NOMO-1 (cell line): Measurements from ENCODE around the gene PDE3B.
"Not testable (repeated sequence)": the region's sequence is repeated elsewhere in the genome, so short reads cannot be mapped to it uniquely, and the experiment has no call there.

ENCODE experiments used
- DNase-seq, 2 experiments: peaks; one replicate each; lab custom pipeline; 2025; ENCODE audit not compliant: unreplicated experiment in 2 of 2; lab: John Stamatoyannopoulos, UW

The PDE3B gene

GRCh38 chr11:14875163-14875562 is 231.6 kb downstream of the PDE3B start:
- DNase-seq: no peak

- DNase-seq: no peak
Measured at GRCh38 chr11:14881576-14882193, 238.1 kb downstream of the PDE3B start.

DNA sequence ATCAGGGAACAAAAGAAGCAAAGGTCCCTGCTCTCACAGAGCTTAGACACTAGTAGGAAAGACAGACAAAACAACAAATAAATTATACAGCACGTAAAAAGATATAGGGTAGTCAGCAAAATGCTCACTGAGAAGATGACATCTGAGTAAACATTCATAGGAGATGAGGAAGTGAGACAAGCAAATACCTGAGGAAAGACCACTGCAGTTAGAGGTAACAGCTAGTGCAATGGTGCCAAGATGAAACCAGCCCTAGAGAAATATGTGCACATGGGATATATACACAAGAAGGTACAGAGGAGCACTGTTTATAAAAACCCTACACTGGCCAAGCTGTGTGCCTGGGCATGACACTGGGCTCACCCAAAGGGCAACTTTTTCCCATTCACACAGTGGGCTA is 238.6 kb downstream of the PDE3B start:
- DNase-seq: no peak

- DNase-seq: not testable (repeated sequence)
Measured at GRCh38 chr11:14883683-14884082, 240.1 kb downstream of the PDE3B start.

DNA sequence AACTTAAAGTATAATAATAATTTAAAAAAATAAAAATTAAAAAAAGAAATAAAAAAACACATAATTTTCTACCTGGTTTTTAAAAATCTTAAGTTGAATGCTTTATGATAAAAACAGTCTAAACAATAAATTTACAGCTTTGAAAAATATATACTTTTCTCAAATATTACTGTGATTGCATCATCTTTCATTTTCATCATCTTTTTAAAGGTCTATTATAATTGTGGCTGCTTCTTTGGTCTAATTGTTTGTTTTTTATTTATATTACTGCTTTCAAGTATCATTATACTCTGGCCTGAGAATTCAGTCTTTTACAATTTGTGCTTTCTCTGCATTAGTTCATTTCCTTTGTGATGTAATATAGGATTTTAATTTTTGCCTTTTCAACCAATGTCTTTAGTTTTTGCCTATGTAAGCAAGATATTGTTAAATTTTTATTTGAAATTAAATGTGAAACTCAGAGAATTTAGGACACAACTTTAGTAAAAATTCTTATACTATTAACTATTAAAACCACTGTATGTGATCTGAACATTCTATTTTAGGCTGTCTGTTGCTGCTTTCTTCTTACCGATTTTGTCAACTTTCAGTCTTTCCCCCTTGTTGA is 241.2 kb downstream of the PDE3B start:
- DNase-seq: no peak

GRCh38 chr11:14886513-14886912 is 242.9 kb downstream of the PDE3B start:
- DNase-seq: no peak

GRCh38 chr11:14891143-14892035 is 247.8 kb downstream of the PDE3B start:
- DNase-seq: peak; percentile 85 to 89

DNA sequence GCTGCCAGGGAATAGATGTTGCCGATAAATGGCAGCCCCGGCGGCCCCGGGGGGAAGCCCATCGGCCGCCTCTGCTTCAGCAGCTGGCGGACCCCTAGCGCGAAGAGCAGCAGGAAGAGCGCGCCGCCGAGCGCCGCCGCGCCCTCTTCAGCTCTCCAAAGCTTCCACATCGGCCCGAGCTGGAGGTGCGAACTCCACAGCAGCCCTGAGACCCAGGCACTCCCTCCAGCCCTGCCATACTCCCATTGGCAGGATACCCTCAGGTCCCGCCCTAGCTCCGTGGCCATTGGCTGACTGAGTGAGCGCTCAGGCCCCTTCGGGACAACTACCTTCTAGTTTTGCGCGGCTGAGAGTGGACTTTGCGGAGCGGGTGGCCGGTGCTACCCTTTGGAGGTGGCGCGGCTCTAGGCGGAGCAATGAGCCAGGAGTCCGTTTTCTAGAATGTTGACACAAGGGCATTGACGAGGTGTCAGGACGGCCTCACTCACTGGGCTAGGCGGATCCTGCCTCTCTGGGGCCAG is 248.5 kb downstream of the PDE3B start, which contains the start of gene CYP2R1:
Gene CYP2R1, minus strand, starts transcription at position 196 of the 521 bp plus-strand sequence. Its CDS starts 26 bp downstream, at position 170.
- peak; percentile 96 to 97 for DNase-seq

- no peak for DNase-seq
Measured at GRCh38 chr11:14892577-14892976, 249.0 kb downstream of the PDE3B start.

DNA sequence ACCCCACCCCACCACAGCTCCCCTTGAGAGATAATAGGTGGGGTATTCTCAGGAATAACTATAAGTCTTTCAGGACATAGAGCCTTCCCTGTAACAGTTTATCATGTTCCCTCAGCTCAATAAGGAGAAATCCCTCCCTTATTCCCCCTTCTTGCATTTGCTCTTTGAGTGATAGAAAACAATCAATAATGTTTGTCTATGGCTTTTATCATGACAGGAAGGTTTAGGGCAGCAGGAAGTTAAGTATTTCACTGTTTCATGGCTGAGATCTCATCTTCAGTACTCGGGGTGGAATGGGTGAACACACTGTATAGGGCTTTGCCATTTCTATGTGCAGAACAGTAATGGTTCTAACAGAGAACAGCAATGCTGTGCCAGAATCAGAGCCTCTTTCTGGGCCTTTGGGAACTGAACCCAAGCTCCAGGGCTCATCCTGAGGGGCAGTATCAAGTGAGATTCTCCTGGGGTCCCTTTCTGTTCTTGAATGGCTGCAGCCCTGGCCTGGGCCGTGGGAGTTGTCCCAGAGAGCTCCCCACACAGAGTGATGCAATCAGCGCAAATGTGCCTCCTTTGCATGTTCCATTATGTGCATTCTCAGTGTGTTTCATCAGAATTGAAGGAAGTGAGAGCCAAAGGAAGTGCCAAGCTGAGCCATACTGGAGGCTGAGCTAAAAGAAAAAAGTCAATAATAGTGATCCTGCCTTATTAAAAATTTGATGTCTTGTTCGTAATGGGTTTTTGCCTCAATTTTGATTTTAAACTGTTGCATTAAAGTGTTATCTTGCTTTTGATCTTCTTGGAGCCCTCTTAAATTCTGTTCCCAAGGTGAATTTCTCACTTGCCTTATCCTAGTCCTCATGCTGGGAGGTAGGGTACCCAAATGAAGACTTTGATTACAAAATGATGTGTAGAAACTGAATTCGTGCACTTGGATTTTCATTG is 251.3 kb downstream of the PDE3B start:
- peak; percentile 88 to 92 for DNase-seq

DNA sequence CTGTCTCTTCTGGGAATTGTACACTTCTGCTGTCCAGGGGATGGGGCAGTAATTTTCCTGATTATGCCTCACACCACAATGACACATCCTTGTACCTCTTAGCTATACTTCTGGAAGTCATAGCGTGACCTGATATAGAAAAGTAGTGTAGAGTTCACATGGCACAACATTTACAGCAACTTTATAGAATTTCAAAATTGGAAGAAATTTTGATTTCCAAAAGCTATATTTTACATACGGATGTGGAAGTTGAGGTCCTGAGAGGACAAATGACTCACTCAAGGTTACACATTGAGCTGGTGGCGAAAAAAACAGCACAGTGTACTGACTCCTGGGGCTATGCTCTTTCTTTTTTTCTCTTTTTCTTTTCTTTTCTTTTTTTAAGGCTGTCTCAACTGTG is 254.8 kb downstream of the PDE3B start:
- no peak for DNase-seq

DNA sequence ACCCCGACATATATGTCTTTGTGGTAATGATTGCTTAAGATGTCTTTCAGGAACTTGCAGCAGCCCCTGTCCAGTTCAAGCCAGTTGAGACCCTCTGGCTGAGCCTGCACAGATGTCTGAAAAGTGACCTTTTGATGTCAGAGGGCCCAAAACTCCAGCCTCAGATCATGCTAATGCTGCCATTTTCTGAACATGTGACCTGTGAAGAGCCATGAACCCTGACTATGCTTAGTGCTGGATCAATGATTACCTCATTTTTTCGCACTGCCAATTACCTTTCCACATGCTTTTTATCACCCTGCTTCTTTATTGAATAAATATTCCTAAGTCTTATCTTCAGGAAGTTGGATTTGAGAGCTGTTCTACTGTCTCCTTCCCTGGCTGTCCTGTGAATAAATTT is 255.3 kb downstream of the PDE3B start:
- no peak for DNase-seq

DNA sequence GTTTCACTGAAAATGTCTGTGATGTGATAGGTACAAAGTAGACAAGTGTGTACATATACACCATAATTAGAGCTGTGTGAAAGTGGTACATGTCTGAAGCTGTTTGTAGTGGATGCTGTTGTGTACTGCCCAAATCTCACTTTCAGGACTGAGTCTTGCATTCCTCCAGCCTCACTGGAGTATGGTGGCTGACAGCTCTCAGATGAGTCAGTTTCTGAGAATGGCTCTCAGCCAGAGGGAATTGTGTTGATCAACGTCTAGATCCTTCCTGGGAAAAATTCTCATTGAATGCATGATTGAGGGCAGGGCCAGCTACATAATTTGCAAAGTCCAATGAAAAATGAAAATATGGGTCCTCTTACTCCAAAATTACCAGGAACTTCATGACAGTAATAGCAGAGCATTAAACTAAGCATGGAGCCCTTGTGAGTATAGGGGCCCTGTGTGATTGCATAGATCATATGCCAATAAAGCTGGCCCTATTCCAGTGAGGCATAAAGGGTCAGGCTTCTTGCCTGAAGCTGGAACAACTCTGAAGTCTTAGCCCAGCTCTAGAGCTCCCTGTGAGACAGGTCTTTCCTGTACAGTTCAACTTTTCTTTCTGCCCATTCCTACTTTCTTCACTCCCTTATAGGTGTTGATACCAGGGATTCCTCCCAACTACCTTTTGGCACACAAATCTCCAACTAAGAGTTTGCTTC is 259.2 kb downstream of the PDE3B start:
- no peak for DNase-seq

- peak; percentile 58 to 71 for DNase-seq
Measured at GRCh38 chr11:14904745-14905103, 261.1 kb downstream of the PDE3B start.

DNA sequence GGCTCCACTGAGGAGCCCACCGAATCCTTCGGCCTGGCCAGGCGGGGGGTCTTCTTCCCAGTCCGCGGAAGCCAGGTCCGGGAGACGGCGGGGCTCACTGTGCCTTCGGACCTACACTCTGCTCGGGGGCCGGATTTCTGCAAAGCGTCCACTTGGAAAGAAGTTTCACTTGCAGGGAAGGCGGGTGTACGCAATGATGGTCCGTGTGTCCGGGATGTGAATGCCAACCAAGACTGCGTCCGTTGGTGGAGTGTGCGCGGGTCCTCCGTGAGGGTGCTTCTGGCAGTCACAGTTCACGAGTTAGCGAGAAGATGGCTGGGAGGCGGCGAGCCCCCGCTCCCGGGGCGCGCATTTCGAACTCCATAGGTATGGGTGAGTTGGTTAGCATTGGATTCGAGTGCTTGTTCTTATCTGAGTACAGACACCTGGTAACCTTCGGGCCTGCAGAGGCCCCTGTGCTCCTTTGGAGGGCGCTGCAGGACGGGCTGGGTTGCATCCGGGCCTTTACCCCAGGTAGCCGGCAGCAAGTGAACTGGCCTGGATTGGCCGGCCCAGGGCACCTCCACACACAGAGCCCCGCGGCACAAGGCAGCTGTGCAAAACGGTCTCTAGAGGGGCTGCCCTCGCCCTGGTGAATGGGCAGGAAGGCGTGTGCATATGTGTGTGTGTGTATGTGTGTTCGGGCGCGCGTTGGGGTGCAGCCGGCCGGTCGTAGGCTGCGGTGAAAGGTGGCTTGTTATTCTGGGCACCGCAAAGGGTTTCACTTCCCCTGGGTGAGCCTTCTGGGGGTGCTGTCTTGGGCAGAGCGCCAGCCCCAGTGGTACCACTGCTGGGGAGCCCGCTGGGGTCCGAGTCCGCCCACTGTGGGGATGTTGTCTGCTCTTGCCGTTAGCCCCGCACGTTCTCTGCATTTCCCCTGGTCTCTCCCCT is 261.8 kb downstream of the PDE3B start:
- DNase-seq: peak; percentile 60 to 77

- no peak for DNase-seq
Measured at GRCh38 chr11:14906578-14906977, 263.0 kb downstream of the PDE3B start.

GRCh38 chr11:14906993-14907392 is 263.4 kb downstream of the PDE3B start:
- no peak for DNase-seq

DNA sequence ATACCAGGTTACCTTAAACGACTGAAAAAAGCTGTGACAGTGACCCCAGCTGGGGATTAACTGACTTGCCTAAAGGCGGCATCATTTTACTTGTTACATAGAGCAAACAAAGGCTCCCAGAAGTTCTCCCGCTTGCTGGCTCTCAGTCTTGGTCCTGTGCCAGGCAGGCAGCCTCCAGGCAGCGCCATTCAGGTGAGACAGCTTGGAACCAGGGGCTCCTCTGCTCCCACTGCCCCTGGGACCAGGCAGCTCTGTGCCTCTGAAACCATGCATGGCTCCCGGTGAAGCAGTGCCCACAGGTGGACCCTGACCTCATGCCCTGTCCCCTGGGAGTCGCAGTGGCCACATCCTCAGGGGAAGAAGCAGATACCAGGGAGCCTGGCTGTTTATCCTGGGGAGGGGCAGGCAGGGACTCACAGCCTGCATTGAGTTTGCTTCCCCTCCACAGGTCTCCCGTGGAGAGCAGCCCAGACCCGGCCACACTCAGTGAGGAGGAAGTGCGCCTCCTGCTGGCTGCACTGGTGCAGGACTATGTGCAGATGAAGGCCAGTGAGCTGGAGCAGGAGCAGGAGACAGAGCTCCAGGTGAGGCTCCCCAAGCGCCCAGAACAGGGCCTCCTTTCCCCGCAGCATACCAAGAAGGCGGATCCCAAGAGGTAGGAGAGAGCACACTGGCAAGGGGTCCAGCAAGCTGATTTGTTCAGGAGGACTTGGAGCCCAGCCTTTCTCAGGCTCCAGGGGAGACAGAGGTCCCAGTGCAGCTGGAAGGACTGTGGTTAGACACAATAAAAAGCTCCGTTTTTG is 264.0 kb downstream of the PDE3B start:
- DNase-seq: peak; percentile 19 to 50
